ENCODE data around the gene TRIM17. TPM values are rescaled to one million over a fixed set of nuclear protein-coding genes. Genes with fewer than 3 reads are reported as not detected.

TRIM17 gene
- total RNA-seq, 2 donors from 2014 or later = 2.0 to 2.2 TPM

- Mint-ChIP-seq H3K36me3 (no peaks in the 10 kb centered on the region), H3K4me1 (ENCODE audit: low read depth in 2 of 2) (peaks cover 7 to 8% of the 10 kb centered on the region in 2 donors), H3K27ac (peak overlapping the region; percentile 74 to 90), H3K9me3 (no peaks in the 10 kb centered on the region), H3K27me3 (no peaks in the 10 kb centered on the region), H3K4me3 (peak overlapping the region; percentile 11)
- peak; percentile 70 for DNase-seq (ENCODE audit: low spot score)
- peak; percentile 85 to 88 for ATAC-seq
Measured at GRCh38 chr1:228358039-228358763, 58.5 kb downstream of the TRIM17 start.

Other genes with a start within 250 kb of the TRIM17 start
- 10 to 100 TPM in 1 of 2 donors, 1 to 10 TPM in 1; 6.4 to 12.3 TPM for gene OBSCN, start 208.8 kb downstream of the TRIM17 start, total RNA-seq
- gene TRIM11, start 10.0 kb downstream of the TRIM17 start, total RNA-seq = 10 to 100 TPM; 69.2 to 84.7 TPM
- gene RNF187, start 70.5 kb upstream of the TRIM17 start, total RNA-seq = 100 to 1,000 TPM in 1 of 2 donors, 10 to 100 TPM in 1; 69.5 to 106 TPM

Measured in natural killer cell treated with Interleukin-12 subunit alpha and Interleukin-12 subunit beta and Interleukin-15 and Interleukin-18, amount 100 ng/mL, for 72 hours (primary cell).